T-helper 17 cell (primary cell): Measurements from ENCODE around the gene GGT6. TPM values are rescaled to one million over a fixed set of nuclear protein-coding genes. Genes with fewer than 3 reads are reported as not detected.

Experiments
- ATAC-seq: fragments of 150-1000 bp; cut with Tn5 transposase; 2 replicates; pipeline ENCODE4 v1.10.0; 2021; ENCODE audit warnings: mild to moderate bottlenecking, moderate library complexity
- DNase-seq, 3 donors: peaks; one replicate each; pipeline versions ENCODE4 v3.0.0 to v3.0.0-alpha.2; 2020 to 2021
- H3K9me3 ChIP-seq: one replicate; pipeline ENCODE4 v1.7.0; 2013; ENCODE audit warnings: low read length, mild to moderate bottlenecking; ENCODE audit not compliant: control insufficient read depth, poor library complexity, severe bottlenecking
- H3K27ac Mint-ChIP-seq: one replicate; pipeline ENCODE4 v1.8.0; 2022; ENCODE audit warnings: mild to moderate bottlenecking, moderate library complexity, mixed read lengths
- H3K27me3 Mint-ChIP-seq: one replicate; pipeline ENCODE4 v1.8.0; 2022; ENCODE audit warnings: mixed read lengths
- H3K36me3 Mint-ChIP-seq: one replicate; pipeline ENCODE4 v1.8.0; 2022; ENCODE audit warnings: low read depth, mixed read lengths
- H3K4me1 Mint-ChIP-seq: one replicate; pipeline ENCODE4 v1.8.0; 2022; ENCODE audit warnings: mild to moderate bottlenecking, mixed read lengths
- H3K4me3 Mint-ChIP-seq: one replicate; pipeline ENCODE4 v1.8.0; 2022; ENCODE audit warnings: mild to moderate bottlenecking, moderate library complexity, mixed read lengths
- total RNA-seq, 4 donors: library from RNA in 2 of 4; stranded (reverse) in 2 of 4; gene quantifications; one replicate each; pipeline ENCODE4 v1.2.3 and lab custom pipeline; 2022 to 2026

Gene GGT6
- total RNA-seq, 2 donors from 2014 or later: not detected

- H3K4me3 Mint-ChIP-seq: no peak overlapping the region
- peaks cover 22% of the 10 kb centered on the region for H3K4me1 Mint-ChIP-seq
- DNase-seq (no peak), ATAC-seq (no peak)
- peaks cover 3% of the 10 kb centered on the region for H3K36me3 Mint-ChIP-seq
- peaks cover 13% of the 10 kb centered on the region for H3K27me3 Mint-ChIP-seq
- H3K9me3 ChIP-seq: no peaks in the 10 kb centered on the region
- no peak overlapping the region for H3K27ac Mint-ChIP-seq
Measured at GRCh38 chr17:4534515-4534914, 25.9 kb downstream of the GGT6 start.

GRCh38 chr17:4533523-4534504 lies 26.6 kb downstream of the GGT6 start:
- Mint-ChIP-seq H3K36me3 (peaks cover 3% of the 10 kb centered on the region), H3K27me3 (peaks cover 13% of the 10 kb centered on the region), H3K4me1 (peaks cover 23% of the 10 kb centered on the region), H3K27ac (no peak overlapping the region), H3K4me3 (peak overlapping the region; percentile 19)
- ATAC-seq (no peak), DNase-seq (no peak)
- H3K9me3 ChIP-seq: no peaks in the 10 kb centered on the region

- Mint-ChIP-seq H3K27ac (no peak overlapping the region), H3K27me3 (peaks cover 13% of the 10 kb centered on the region), H3K4me3 (no peak overlapping the region), H3K4me1 (peaks cover 23% of the 10 kb centered on the region), H3K36me3 (peaks cover 3% of the 10 kb centered on the region)
- DNase-seq (no peak), ATAC-seq (no peak)
- no peaks in the 10 kb centered on the region for H3K9me3 ChIP-seq
Measured at GRCh38 chr17:4532860-4533522, 27.4 kb downstream of the GGT6 start.

- Mint-ChIP-seq H3K27ac (no peak overlapping the region), H3K27me3 (peaks cover 13% of the 10 kb centered on the region), H3K4me3 (no peak overlapping the region), H3K36me3 (peaks cover 3% of the 10 kb centered on the region), H3K4me1 (peaks cover 26% of the 10 kb centered on the region)
- no peak for ATAC-seq
- no peak for DNase-seq
- H3K9me3 ChIP-seq: no peaks in the 10 kb centered on the region
Measured at GRCh38 chr17:4531988-4532736, 28.2 kb downstream of the GGT6 start.

- no peak for DNase-seq
Measured at GRCh38 chr17:4530799-4531730, 29.3 kb downstream of the GGT6 start.

GRCh38 chr17:4529533-4530152 lies 30.7 kb downstream of the GGT6 start:
- Mint-ChIP-seq H3K4me3 (no peak overlapping the region), H3K4me1 (peaks cover 18% of the 10 kb centered on the region), H3K27ac (no peak overlapping the region), H3K27me3 (peaks cover 13% of the 10 kb centered on the region), H3K36me3 (peaks cover 3% of the 10 kb centered on the region)
- ATAC-seq (no peak), DNase-seq (no peak)
- H3K9me3 ChIP-seq: no peaks in the 10 kb centered on the region

More at GRCh38 chr17:4530799-4531730, 29.3 kb downstream of the GGT6 start:
- ATAC-seq: no peak
- H3K9me3 ChIP-seq: no peaks in the 10 kb centered on the region
- Mint-ChIP-seq H3K27ac (no peak overlapping the region), H3K4me1 (peaks cover 24% of the 10 kb centered on the region), H3K27me3 (peaks cover 13% of the 10 kb centered on the region), H3K36me3 (peaks cover 3% of the 10 kb centered on the region), H3K4me3 (no peak overlapping the region)

GRCh38 chr17:4527566-4528125 lies 32.7 kb downstream of the GGT6 start:
- ATAC-seq: no peak
- no peak overlapping the region for H3K4me3 Mint-ChIP-seq
- H3K27ac Mint-ChIP-seq: no peak overlapping the region
- peaks cover 9% of the 10 kb centered on the region for H3K27me3 Mint-ChIP-seq
- peaks cover 3% of the 10 kb centered on the region for H3K36me3 Mint-ChIP-seq
- no peak for DNase-seq
- no peaks in the 10 kb centered on the region for H3K9me3 ChIP-seq
- peaks cover 8% of the 10 kb centered on the region for H3K4me1 Mint-ChIP-seq

GRCh38 chr17:4527134-4527533 lies 33.2 kb downstream of the GGT6 start:
- ATAC-seq: no peak
- Mint-ChIP-seq H3K27ac (no peak overlapping the region), H3K36me3 (peaks cover 3% of the 10 kb centered on the region), H3K4me1 (peaks cover 8% of the 10 kb centered on the region), H3K27me3 (peaks cover 9% of the 10 kb centered on the region), H3K4me3 (no peak overlapping the region)
- no peaks in the 10 kb centered on the region for H3K9me3 ChIP-seq
- no peak for DNase-seq

- no peak for ATAC-seq
- Mint-ChIP-seq H3K27ac (no peak overlapping the region), H3K36me3 (no peaks in the 10 kb centered on the region), H3K27me3 (peaks cover 4% of the 10 kb centered on the region), H3K4me1 (peaks cover 5% of the 10 kb centered on the region), H3K4me3 (no peak overlapping the region)
- no peaks in the 10 kb centered on the region for H3K9me3 ChIP-seq
- no peak for DNase-seq
Measured at GRCh38 chr17:4525691-4526397, 34.5 kb downstream of the GGT6 start.

GRCh38 chr17:4523946-4524345 lies 36.4 kb downstream of the GGT6 start:
- peaks cover 4% of the 10 kb centered on the region for H3K27me3 Mint-ChIP-seq
- no peak overlapping the region for H3K27ac Mint-ChIP-seq
- no peaks in the 10 kb centered on the region for H3K36me3 Mint-ChIP-seq
- no peak for ATAC-seq
- H3K4me3 Mint-ChIP-seq: no peak overlapping the region
- DNase-seq: no peak
- peaks cover 3% of the 10 kb centered on the region for H3K4me1 Mint-ChIP-seq
- no peaks in the 10 kb centered on the region for H3K9me3 ChIP-seq

GRCh38 chr17:4522661-4523060 lies 37.7 kb downstream of the GGT6 start:
- no peaks in the 10 kb centered on the region for H3K9me3 ChIP-seq
- Mint-ChIP-seq H3K27ac (no peak overlapping the region), H3K27me3 (peaks cover 4% of the 10 kb centered on the region), H3K36me3 (peaks cover 2% of the 10 kb centered on the region), H3K4me1 (peaks cover 3% of the 10 kb centered on the region), H3K4me3 (no peak overlapping the region)
- ATAC-seq: no peak
- DNase-seq: no peak
